ENCODE measurements around the gene IRF2BPL.

DNA sequence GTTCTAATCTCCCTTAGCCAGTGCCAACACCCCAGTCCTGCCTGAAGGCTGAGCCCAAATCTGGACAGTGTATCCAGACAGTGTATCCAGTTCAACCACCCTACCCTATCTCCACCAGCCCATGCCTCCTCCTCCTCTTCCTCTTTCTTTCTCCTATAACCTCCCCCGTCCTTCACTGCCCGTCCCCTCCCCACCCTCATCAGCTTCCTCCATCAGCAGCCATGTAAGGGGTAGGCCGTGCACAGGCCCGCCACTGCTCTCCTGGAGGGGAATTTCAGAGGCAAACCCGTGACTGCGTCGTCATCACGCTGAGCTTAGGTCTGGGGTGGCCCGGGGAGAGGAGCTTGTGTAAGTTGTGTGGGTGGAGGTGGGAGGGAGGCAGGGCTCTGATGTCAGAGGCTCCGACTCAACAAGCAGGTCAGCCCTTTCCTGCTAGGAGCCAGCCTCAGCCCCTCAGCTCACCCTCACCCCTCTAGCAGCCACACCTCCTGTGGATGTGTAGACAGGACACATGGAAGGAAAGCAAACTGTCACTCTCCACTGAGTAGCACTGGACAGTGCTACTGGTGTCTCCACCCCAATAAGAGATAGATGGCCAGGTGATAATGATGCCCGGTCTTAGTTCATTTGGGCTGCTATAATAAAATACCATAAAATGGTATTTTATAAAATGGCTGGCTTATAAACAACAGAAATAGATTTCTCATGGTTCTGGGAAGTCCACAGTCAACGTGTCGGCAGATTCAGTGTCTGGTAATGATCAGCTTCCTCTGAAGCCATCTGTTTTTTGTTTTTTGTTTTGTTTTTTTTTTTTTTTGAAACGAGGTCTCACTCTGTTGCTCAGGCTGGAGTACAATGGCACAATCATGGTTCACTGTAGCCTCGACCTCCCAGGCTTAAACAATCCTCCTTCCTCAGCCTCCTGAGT is 50.5 kb downstream of the IRF2BPL start:
- TF ChIP-seq, protein P1, sequence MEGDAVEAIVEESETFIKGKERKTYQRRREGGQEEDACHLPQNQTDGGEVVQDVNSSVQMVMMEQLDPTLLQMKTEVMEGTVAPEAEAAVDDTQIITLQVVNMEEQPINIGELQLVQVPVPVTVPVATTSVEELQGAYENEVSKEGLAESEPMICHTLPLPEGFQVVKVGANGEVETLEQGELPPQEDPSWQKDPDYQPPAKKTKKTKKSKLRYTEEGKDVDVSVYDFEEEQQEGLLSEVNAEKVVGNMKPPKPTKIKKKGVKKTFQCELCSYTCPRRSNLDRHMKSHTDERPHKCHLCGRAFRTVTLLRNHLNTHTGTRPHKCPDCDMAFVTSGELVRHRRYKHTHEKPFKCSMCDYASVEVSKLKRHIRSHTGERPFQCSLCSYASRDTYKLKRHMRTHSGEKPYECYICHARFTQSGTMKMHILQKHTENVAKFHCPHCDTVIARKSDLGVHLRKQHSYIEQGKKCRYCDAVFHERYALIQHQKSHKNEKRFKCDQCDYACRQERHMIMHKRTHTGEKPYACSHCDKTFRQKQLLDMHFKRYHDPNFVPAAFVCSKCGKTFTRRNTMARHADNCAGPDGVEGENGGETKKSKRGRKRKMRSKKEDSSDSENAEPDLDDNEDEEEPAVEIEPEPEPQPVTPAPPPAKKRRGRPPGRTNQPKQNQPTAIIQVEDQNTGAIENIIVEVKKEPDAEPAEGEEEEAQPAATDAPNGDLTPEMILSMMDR (conservative IDR thresholded peaks at IDR 0.05; ENCODE audit: low read length), result no peak
- TF ChIP-seq EZH2phosphoT487 (IDR thresholded peaks at IDR 0.05; ENCODE audit: borderline replicate concordance, low read depth, low read length), result no peak

Measured in OCI-LY7 (cell line).